Activated T-helper 9 cell treated with anti-CD3 and anti-CD28 coated beads, Interleukin-2, amount 50 U/mL, for 16 hours (primary cell): ENCODE measurements around the gene SBK1.
"Not testable (repeated sequence)": the region's sequence is repeated elsewhere in the genome, so short reads cannot be mapped to it uniquely, and the experiment has no call there.

Source experiments
- DNase-seq: peaks from one replicate; pipeline ENCODE4 v3.0.0-alpha.2; 2020; ENCODE audit warnings: low read depth

Gene SBK1

GRCh38 chr16:28335678-28336077, 43.4 kb downstream of the SBK1 start:
- not testable (repeated sequence) for DNase-seq

DNA sequence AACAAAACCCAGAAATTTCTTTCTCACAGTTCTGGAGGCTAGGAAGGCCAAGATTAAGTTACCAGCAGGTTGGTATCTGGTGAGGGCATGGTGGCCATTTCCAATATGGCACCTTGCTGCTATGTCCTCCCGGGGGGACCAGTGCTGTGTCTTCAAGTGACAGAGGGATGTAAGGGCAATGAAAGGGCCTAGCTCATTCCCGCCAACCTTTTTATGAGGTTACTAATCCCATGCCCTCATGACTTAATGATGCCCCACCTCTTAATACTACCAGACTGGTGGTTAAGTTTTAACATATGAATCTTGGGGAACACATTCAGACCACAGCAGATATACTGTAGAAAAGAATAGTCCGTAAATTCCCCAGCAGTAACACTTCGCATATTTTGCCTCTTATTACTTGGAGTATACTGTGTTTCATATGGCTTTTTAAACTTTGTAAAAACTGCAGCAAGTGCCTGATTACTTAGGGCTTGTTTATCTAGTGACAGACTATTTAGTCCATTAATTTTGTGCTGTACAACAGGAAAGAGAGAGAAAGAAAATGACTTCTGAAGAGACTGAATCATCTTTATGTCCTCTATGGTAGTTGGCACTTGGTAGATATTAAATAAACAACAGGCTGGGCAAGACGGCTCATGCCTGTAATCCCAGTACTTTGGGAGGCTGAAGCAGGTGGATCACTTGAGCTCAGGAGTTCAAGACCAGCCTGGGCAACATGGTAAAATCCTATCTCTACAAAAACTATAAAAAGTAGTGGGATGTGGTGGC, 44.8 kb downstream of the SBK1 start:
- DNase-seq = not testable (repeated sequence)

DNA sequence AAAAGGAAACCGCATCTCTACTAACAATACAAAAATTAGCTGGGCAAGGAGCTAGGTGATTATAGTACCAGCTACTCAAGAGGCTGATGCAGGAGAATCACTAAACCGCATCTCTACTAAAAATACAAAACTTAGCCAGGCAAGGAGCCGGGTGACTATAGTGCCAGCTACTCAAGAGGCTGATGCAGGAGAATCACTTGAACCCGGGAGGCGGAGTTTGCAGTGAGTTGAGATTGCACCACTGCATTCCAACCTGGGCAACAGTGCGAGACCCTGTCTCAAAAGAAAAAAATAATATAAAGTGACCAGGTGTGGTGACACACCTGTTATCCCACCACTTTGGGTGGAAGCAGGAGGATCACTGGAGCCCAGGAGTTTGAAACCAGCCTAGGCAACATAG, 45.9 kb downstream of the SBK1 start:
- not testable (repeated sequence) for DNase-seq

GRCh38 chr16:28362600-28362999, 70.3 kb downstream of the SBK1 start:
- not testable (repeated sequence) for DNase-seq

GRCh38 chr16:28363408-28363807, 71.1 kb downstream of the SBK1 start, which contains the start of gene NPIPB6:
Gene NPIPB6, minus strand, starts transcription at chr16:28363508. Its CDS starts 686 bp downstream, at chr16:28362822.
- not testable (repeated sequence) for DNase-seq

DNA sequence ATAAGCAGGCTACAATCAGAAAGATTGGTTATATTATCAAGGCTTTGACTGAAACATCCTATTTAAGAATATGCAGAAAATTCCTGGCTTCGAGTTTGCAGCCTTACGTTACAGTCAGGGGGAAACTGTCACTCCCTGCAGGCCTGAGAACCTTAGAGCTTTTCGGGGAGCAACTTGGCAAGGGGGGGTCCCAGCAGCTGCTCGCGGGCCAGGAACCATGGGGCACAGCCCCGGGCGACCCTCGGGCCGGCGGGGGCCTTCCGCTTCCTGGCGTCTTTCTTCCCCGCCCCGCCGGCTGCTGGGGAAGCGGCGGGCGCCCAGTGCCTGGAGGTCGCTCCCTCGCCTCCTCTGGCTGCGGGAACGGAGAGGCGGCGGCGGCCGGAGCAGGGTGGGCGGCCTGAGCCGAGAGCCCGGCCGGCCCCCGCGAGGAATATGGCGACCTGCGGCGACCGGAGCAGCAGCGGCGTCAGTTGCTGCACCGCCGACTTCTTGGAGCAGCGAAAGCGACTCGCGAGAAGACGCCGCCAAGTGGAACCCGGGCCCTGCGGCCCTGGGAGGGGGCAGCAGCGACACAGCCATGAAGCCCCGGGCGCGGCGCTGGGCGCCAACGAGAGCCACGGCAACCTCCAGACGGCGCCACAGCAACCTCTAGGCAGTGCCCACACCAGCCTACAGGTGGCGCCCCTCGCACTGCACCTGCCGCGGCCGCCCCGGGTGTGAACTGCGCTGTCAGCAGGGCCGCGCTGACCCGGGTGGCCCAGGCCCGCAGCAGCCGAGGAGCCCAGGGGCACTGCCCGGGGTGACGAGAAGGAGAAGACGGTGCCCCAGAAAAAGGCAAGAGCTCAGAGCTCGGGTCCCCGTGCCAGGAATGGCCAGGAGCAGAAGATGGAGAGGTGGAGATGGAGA, 72.2 kb downstream of the SBK1 start:
- DNase-seq = not testable (repeated sequence)

DNA sequence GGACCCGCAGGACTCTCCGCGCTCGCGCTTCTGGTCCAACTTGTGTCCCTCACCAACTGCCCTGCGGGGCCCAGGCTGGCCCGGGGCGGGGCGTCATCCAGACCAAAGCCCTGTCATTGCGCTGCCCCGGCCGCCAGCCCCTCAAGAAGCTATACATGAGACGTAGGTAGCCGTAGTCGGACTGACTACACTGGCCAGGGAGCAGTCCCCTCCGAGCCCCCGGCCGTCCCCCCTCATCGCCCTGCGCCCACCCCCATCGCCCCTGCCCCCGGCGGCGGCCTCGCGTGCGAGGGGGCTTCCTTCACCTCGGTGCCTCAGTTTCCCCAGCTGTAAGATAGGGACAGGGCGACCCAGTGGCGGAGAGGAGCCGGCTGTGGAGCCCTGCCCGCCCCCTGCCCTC, 75.6 kb downstream of the SBK1 start:
- not testable (repeated sequence) for DNase-seq
